HEK293 (cell line): ENCODE data around the gene DYNC1I1.

ENCODE experiments used
- CTCF ChIA-PET: fragments of 350-600 bp; formaldehyde crosslinking; extraction: SDS; loops from one replicate; lab custom pipeline; 2021; ENCODE audit warnings: antibody characterized with exemption; lab: Yijun Ruan, JAX
- POLR2A ChIA-PET: fragments of 300-600 bp; formaldehyde crosslinking; extraction: SDS; loops from one replicate; lab custom pipeline; 2020; ENCODE audit warnings: antibody characterized with exemption, inconsistent platforms; lab: Yijun Ruan, JAX
- H3K27ac ChIP-seq: fragments of 200-500 bp; sonication (Bioruptor generic); 2 replicates; pipeline ENCODE4 v1.5.1; 2014; ENCODE audit warnings: low read depth, low read length, control low read depth, inconsistent platforms; ENCODE audit errors: extremely low read depth
- H3K36me3 ChIP-seq, 2 experiments: fragments of 200-500 bp in 1 of 2; sonication (Bioruptor generic) in 1 of 2; 1 replicate in 1 of 2; 2 replicates in 1 of 2; pipeline ENCODE4 v1.5.1; 2014 to 2017; ENCODE audit warnings: inconsistent platforms in 2 of 2, low read length in 2 of 2; ENCODE audit not compliant: control insufficient read depth in 2 of 2, insufficient read depth in 1 of 2
- H3K4me1 ChIP-seq: fragments of 200-500 bp; sonication (Bioruptor generic); 2 replicates; pipeline ENCODE4 v1.5.1; 2014; ENCODE audit warnings: mild to moderate bottlenecking, low read length, inconsistent platforms; ENCODE audit not compliant: control insufficient read depth, insufficient read depth
- H3K4me3 ChIP-seq: 2 replicates; pipeline ENCODE4 v1.5.1; 2011; ENCODE audit warnings: low read depth, mild to moderate bottlenecking, control low read depth, low read length, moderate library complexity
- H3K9me3 ChIP-seq: fragments of 200-500 bp; sonication (Bioruptor generic); 2 replicates; pipeline ENCODE4 v1.5.1; 2014; ENCODE audit warnings: low read depth, low read length, inconsistent platforms; ENCODE audit not compliant: control insufficient read depth, insufficient read depth
- IKZF3 ChIP-seq: fragments of 450-650 bp; IDR thresholded peaks from 2 replicates; pipeline ENCODE4 v1.5.0; 2018; ENCODE audit warnings: missing biosample characterization, mild to moderate bottlenecking, missing genetic modification characterization, moderate library complexity
- SETDB1 ChIP-seq: IDR thresholded peaks from one replicate; pipeline ENCODE4 v1.6.1; 2017; ENCODE audit warnings: mild to moderate bottlenecking, low read length, moderate library complexity, mixed read lengths; ENCODE audit not compliant: insufficient read length
- TRIM28 ChIP-seq: IDR thresholded peaks from 2 replicates; pipeline ENCODE4 v1.6.1; 2011; ENCODE audit warnings: low read length, control low read depth, borderline replicate concordance
- YY2 ChIP-seq: fragments of 450-650 bp; formaldehyde crosslinking; IDR thresholded peaks from 2 replicates; pipeline ENCODE4 v1.5.1; 2016; ENCODE audit warnings: missing biosample characterization, missing genetic modification characterization
- ZBTB1 ChIP-seq: fragments of 450-650 bp; formaldehyde crosslinking; IDR thresholded peaks from 2 replicates; pipeline ENCODE4 v1.5.1; 2016; ENCODE audit warnings: missing biosample characterization, missing genetic modification characterization
- ZBTB21 ChIP-seq: fragments of 450-650 bp; formaldehyde crosslinking; IDR thresholded peaks from 2 replicates; pipeline ENCODE4 v1.5.1; 2017; ENCODE audit warnings: missing biosample characterization, missing genetic modification characterization
- ZBTB7A ChIP-seq: fragments of 450-650 bp; formaldehyde crosslinking; IDR thresholded peaks from 2 replicates; pipeline ENCODE4 v1.5.1; 2016; ENCODE audit warnings: low read depth, missing biosample characterization, missing genetic modification characterization
- ZFHX2 ChIP-seq: fragments of 450-650 bp; formaldehyde crosslinking; conservative IDR thresholded peaks from 2 replicates; pipeline ENCODE4 v1.5.1; 2016; ENCODE audit warnings: missing biosample characterization, missing genetic modification characterization
- ZNF112 ChIP-seq: fragments of 450-650 bp; formaldehyde crosslinking; IDR thresholded peaks from 2 replicates; pipeline ENCODE4 v1.5.0; 2017; ENCODE audit warnings: missing biosample characterization, missing genetic modification characterization
- ZNF132 ChIP-seq: fragments of 450-650 bp; formaldehyde crosslinking; IDR thresholded peaks from 2 replicates; pipeline ENCODE4 v1.5.1; 2017; ENCODE audit warnings: missing biosample characterization, missing genetic modification characterization, borderline replicate concordance
- ZNF169 ChIP-seq: fragments of 450-650 bp; formaldehyde crosslinking; IDR thresholded peaks from 2 replicates; pipeline ENCODE4 v1.5.1; 2016; ENCODE audit warnings: missing biosample characterization, missing genetic modification characterization
- ZNF202 ChIP-seq: fragments of 450-650 bp; formaldehyde crosslinking; IDR thresholded peaks from 2 replicates; pipeline ENCODE4 v1.5.1; 2016; ENCODE audit warnings: missing biosample characterization, missing genetic modification characterization, borderline replicate concordance
- ZNF324 ChIP-seq: fragments of 450-650 bp; formaldehyde crosslinking; IDR thresholded peaks from 2 replicates; pipeline ENCODE4 v1.5.1; 2016; ENCODE audit warnings: missing biosample characterization, missing genetic modification characterization
- ZNF501 ChIP-seq: fragments of 450-650 bp; formaldehyde crosslinking; IDR thresholded peaks from 2 replicates; pipeline ENCODE4 v1.5.1; 2016; ENCODE audit warnings: missing biosample characterization, missing genetic modification characterization
- ZNF585B ChIP-seq: fragments of 450-650 bp; formaldehyde crosslinking; IDR thresholded peaks from 2 replicates; pipeline ENCODE4 v1.5.1; 2016; ENCODE audit warnings: missing biosample characterization, missing genetic modification characterization
- ZNF660 ChIP-seq: fragments of 450-650 bp; IDR thresholded peaks from 2 replicates; pipeline ENCODE4 v1.5.1; 2018; ENCODE audit warnings: missing biosample characterization, mild to moderate bottlenecking, missing genetic modification characterization
- ZNF707 ChIP-seq: fragments of 450-650 bp; formaldehyde crosslinking; IDR thresholded peaks from 2 replicates; pipeline ENCODE4 v1.5.1; 2016; ENCODE audit warnings: missing biosample characterization, missing genetic modification characterization
- ZNF830 ChIP-seq: fragments of 450-650 bp; IDR thresholded peaks from 2 replicates; pipeline ENCODE4 v1.5.0; 2018; ENCODE audit warnings: missing biosample characterization, missing genetic modification characterization, low read depth, mild to moderate bottlenecking, moderate library complexity
- TF ChIP-seq, protein P1 (sequence below): fragments of 450-650 bp; formaldehyde crosslinking; IDR thresholded peaks from 2 replicates; pipeline ENCODE4 v1.5.1; 2016; ENCODE audit warnings: missing biosample characterization, missing genetic modification characterization
- TF ChIP-seq, protein P2 (sequence below): fragments of 450-650 bp; formaldehyde crosslinking; IDR thresholded peaks from 2 replicates; pipeline ENCODE4 v1.5.1; 2016; ENCODE audit warnings: missing biosample characterization, missing genetic modification characterization, borderline replicate concordance
- TF ChIP-seq, protein P3 (sequence below): fragments of 450-650 bp; formaldehyde crosslinking; IDR thresholded peaks from 2 replicates; pipeline ENCODE4 v1.5.1; 2016; ENCODE audit warnings: missing biosample characterization, missing genetic modification characterization
- TF ChIP-seq, protein P4 (sequence below): fragments of 450-650 bp; formaldehyde crosslinking; IDR thresholded peaks from 2 replicates; pipeline ENCODE4 v1.5.1; 2016; ENCODE audit warnings: missing biosample characterization, missing genetic modification characterization
- TF ChIP-seq, protein P5 (sequence below): fragments of 450-650 bp; formaldehyde crosslinking; IDR thresholded peaks from 2 replicates; pipeline ENCODE4 v1.5.1; 2016; ENCODE audit warnings: missing biosample characterization, missing genetic modification characterization, borderline replicate concordance

DYNC1I1 gene

DNA sequence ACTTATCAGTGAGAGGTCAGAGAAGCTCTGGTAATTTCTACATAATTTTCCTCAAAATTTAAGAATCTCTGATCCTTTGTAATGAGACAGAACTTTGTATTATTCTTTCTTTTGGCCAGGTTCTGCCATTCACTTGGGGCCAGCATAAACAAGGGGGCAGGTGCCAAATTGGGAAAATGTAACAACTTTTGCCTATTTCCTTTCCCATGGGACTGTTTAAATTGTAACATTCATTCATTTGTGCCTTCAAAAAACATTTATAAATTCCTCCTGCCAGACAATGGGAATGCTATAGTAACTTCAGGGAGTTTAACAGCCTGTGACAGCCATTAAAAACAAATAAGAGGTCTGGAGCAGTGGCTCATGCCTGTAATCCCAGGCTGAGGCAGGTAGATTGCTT is 12.4 kb downstream of the DYNC1I1 start:
- H3K4me1 ChIP-seq, result peaks cover 6% of the 10 kb centered on the region; the same call in 1 of the 2 replicates
- CTCF ChIA-PET, result interaction anchor here (0.5 kb wide), 1 partner anchor 151 kb away, joined by 3 read pairs; no protein-coding TSS in a partner anchor
- H3K36me3 ChIP-seq, result no peaks in the 10 kb centered on the region
- TF ChIP-seq ZNF660, result no peak
- TF ChIP-seq ZNF112 (tag by site-specific recombination), result no peak
- TF ChIP-seq, protein P1, sequence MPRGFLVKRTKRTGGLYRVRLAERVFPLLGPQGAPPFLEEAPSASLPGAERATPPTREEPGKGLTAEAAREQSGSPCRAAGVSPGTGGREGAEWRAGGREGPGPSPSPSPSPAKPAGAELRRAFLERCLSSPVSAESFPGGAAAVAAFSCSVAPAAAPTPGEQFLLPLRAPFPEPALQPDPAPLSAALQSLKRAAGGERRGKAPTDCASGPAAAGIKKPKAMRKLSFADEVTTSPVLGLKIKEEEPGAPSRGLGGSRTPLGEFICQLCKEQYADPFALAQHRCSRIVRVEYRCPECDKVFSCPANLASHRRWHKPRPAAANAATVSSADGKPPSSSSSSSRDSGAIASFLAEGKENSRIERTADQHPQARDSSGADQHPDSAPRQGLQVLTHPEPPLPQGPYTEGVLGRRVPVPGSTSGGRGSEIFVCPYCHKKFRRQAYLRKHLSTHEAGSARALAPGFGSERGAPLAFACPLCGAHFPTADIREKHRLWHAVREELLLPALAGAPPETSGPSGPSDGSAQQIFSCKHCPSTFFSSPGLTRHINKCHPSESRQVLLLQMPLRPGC (tag by site-specific recombination), result no peak
- TF ChIP-seq ZBTB21 (tag by site-specific recombination), result no peak
- TF ChIP-seq ZNF324, result no peak
- TF ChIP-seq, protein P2, sequence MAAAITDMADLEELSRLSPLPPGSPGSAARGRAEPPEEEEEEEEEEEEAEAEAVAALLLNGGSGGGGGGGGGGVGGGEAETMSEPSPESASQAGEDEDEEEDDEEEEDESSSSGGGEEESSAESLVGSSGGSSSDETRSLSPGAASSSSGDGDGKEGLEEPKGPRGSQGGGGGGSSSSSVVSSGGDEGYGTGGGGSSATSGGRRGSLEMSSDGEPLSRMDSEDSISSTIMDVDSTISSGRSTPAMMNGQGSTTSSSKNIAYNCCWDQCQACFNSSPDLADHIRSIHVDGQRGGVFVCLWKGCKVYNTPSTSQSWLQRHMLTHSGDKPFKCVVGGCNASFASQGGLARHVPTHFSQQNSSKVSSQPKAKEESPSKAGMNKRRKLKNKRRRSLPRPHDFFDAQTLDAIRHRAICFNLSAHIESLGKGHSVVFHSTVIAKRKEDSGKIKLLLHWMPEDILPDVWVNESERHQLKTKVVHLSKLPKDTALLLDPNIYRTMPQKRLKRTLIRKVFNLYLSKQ (tag by site-specific recombination), result no peak
- no peak for TF ChIP-seq SETDB1
- TF ChIP-seq TRIM28, result no peak
- no peak for TF ChIP-seq YY2 (tag by site-specific recombination)
- TF ChIP-seq ZFHX2, result no peak
- no peak for TF ChIP-seq ZNF707 (tag by site-specific recombination)
- no peak for TF ChIP-seq ZNF202 (tag by site-specific recombination)
- TF ChIP-seq ZNF169 (tag by site-specific recombination), result no peak
- TF ChIP-seq, protein P3, sequence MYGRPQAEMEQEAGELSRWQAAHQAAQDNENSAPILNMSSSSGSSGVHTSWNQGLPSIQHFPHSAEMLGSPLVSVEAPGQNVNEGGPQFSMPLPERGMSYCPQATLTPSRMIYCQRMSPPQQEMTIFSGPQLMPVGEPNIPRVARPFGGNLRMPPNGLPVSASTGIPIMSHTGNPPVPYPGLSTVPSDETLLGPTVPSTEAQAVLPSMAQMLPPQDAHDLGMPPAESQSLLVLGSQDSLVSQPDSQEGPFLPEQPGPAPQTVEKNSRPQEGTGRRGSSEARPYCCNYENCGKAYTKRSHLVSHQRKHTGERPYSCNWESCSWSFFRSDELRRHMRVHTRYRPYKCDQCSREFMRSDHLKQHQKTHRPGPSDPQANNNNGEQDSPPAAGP (tag by site-specific recombination), result no peak
- TF ChIP-seq, protein P4, sequence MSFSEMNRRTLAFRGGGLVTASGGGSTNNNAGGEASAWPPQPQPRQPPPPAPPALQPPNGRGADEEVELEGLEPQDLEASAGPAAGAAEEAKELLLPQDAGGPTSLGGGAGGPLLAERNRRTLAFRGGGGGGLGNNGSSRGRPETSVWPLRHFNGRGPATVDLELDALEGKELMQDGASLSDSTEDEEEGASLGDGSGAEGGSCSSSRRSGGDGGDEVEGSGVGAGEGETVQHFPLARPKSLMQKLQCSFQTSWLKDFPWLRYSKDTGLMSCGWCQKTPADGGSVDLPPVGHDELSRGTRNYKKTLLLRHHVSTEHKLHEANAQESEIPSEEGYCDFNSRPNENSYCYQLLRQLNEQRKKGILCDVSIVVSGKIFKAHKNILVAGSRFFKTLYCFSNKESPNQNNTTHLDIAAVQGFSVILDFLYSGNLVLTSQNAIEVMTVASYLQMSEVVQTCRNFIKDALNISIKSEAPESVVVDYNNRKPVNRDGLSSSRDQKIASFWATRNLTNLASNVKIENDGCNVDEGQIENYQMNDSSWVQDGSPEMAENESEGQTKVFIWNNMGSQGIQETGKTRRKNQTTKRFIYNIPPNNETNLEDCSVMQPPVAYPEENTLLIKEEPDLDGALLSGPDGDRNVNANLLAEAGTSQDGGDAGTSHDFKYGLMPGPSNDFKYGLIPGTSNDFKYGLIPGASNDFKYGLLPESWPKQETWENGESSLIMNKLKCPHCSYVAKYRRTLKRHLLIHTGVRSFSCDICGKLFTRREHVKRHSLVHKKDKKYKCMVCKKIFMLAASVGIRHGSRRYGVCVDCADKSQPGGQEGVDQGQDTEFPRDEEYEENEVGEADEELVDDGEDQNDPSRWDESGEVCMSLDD, result no peak
- TF ChIP-seq ZNF501, result no peak
- no peaks in the 10 kb centered on the region for H3K9me3 ChIP-seq
- POLR2A ChIA-PET, result no interaction called here
- H3K4me3 ChIP-seq, result no peak overlapping the region
- no peak overlapping the region for H3K27ac ChIP-seq

DNA sequence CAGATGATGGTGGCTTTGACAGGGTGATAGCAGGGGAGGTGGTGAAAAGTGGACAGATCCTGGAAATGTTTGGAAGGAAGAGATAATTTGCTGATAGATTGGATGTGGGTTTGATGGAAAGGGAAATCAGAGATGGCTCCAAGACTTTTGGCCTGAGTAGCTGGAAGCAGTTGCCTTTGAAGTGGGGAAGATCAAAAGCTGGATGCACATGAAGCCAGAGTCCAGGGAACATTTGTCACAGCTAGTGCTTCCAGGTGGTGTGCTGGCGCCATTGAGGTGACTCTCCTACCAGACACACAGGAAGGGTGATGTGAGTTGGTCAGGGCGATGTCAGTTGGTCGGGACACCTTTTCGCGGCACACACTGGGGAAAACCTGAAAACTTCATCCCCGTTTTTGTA is 15.9 kb downstream of the DYNC1I1 start:
- Histone ChIP-seq H3K27ac (no peak overlapping the region), H3K4me1 (no peaks in the 10 kb centered on the region), H3K36me3 (no peaks in the 10 kb centered on the region), H3K9me3 (no peaks in the 10 kb centered on the region), H3K4me3 (no peak overlapping the region)
- CTCF ChIA-PET, result interaction anchor here (0.8 kb wide), 1 partner anchor 83 kb away, joined by 3 read pairs; no protein-coding TSS in a partner anchor
- POLR2A ChIA-PET, result no interaction called here
- TF ChIP-seq ZBTB1, result no peak
- no peak for TF ChIP-seq ZBTB7A (tag by site-specific recombination)
- TF ChIP-seq ZNF132, result no peak
- TF ChIP-seq ZNF585B (tag by site-specific recombination), result no peak
- no peak for TF ChIP-seq IKZF3 (tag by site-specific recombination)
- TF ChIP-seq, protein P5, sequence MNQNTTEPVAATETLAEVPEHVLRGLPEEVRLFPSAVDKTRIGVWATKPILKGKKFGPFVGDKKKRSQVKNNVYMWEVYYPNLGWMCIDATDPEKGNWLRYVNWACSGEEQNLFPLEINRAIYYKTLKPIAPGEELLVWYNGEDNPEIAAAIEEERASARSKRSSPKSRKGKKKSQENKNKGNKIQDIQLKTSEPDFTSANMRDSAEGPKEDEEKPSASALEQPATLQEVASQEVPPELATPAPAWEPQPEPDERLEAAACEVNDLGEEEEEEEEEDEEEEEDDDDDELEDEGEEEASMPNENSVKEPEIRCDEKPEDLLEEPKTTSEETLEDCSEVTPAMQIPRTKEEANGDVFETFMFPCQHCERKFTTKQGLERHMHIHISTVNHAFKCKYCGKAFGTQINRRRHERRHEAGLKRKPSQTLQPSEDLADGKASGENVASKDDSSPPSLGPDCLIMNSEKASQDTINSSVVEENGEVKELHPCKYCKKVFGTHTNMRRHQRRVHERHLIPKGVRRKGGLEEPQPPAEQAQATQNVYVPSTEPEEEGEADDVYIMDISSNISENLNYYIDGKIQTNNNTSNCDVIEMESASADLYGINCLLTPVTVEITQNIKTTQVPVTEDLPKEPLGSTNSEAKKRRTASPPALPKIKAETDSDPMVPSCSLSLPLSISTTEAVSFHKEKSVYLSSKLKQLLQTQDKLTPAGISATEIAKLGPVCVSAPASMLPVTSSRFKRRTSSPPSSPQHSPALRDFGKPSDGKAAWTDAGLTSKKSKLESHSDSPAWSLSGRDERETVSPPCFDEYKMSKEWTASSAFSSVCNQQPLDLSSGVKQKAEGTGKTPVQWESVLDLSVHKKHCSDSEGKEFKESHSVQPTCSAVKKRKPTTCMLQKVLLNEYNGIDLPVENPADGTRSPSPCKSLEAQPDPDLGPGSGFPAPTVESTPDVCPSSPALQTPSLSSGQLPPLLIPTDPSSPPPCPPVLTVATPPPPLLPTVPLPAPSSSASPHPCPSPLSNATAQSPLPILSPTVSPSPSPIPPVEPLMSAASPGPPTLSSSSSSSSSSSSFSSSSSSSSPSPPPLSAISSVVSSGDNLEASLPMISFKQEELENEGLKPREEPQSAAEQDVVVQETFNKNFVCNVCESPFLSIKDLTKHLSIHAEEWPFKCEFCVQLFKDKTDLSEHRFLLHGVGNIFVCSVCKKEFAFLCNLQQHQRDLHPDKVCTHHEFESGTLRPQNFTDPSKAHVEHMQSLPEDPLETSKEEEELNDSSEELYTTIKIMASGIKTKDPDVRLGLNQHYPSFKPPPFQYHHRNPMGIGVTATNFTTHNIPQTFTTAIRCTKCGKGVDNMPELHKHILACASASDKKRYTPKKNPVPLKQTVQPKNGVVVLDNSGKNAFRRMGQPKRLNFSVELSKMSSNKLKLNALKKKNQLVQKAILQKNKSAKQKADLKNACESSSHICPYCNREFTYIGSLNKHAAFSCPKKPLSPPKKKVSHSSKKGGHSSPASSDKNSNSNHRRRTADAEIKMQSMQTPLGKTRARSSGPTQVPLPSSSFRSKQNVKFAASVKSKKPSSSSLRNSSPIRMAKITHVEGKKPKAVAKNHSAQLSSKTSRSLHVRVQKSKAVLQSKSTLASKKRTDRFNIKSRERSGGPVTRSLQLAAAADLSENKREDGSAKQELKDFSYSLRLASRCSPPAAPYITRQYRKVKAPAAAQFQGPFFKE, result no peak
- TF ChIP-seq ZNF830 (tag by site-specific recombination), result no peak
